NB4 (cell line): ENCODE results near the gene UGT1A5.
"Not testable (repeated sequence)": the region's sequence is repeated elsewhere in the genome, so short reads cannot be mapped to it uniquely, and the experiment has no call there.

Source experiments
- POLR2A ChIP-seq: IDR thresholded peaks from 2 replicates; pipeline ENCODE4 v1.6.1; 2011; ENCODE audit warnings: mild to moderate bottlenecking; ENCODE audit not compliant: insufficient read length; ENCODE audit errors: extremely low read depth
- TF ChIP-seq, protein P1 (sequence below): IDR thresholded peaks from one replicate; pipeline ENCODE4 v1.5.1; 2012; ENCODE audit warnings: low read depth, low read length

DNA sequence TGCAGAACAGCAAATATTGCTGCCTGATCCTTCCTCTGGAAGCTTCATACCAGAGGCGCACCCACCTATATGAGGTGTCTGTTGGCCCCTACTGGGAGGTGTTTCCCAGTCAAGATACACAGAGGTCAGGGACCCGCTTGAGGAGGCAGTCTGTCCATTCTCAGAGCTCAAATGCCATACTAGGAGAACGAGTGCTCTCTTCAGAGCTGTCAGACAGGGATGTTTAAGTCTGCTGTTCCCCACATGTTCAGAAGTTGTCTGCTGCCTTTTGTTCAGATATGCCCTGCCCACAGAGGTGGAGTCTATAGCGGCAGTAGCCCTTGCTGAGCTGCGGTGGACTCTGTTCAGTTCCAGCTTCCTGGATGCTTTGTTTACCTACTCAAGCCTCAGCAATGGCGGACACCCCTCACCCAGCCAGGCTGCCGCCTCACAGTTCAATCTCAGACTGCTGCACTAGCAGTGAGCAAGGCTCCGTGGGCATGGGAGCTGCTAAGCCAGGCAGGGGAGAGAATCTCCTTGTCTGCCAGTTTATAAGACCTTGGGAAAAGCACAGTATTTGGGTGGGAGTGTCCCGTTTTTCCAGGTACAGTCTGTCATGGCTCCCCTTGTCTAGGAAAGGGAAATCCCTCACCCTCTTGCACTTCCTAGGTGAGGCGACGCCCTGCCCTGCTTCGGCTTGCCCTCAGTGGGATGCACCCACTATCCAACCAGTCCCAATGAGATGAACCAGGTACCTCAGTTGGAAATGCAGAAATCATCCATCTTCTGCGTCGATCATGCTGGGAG is 24.4 kb downstream of the UGT1A5 start:
- TF ChIP-seq, protein P1, sequence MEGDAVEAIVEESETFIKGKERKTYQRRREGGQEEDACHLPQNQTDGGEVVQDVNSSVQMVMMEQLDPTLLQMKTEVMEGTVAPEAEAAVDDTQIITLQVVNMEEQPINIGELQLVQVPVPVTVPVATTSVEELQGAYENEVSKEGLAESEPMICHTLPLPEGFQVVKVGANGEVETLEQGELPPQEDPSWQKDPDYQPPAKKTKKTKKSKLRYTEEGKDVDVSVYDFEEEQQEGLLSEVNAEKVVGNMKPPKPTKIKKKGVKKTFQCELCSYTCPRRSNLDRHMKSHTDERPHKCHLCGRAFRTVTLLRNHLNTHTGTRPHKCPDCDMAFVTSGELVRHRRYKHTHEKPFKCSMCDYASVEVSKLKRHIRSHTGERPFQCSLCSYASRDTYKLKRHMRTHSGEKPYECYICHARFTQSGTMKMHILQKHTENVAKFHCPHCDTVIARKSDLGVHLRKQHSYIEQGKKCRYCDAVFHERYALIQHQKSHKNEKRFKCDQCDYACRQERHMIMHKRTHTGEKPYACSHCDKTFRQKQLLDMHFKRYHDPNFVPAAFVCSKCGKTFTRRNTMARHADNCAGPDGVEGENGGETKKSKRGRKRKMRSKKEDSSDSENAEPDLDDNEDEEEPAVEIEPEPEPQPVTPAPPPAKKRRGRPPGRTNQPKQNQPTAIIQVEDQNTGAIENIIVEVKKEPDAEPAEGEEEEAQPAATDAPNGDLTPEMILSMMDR: not testable (repeated sequence)
- TF ChIP-seq POLR2A: not testable (repeated sequence)
